H9 (cell line): ENCODE measurements around the gene P4HA3. TPM values are rescaled to one million over a fixed set of nuclear protein-coding genes. Genes with fewer than 3 reads are reported as not detected.

Source experiments
- DNase-seq: peaks from one replicate; pipeline ENCODE4 v3.0.0-alpha.2; 2017
- H2AFZ ChIP-seq: one replicate; pipeline ENCODE4 v1.6.1; 2013; ENCODE audit warnings: mild to moderate bottlenecking, low read length, control low read depth, moderate library complexity
- H2AK5ac ChIP-seq: 2 replicates; pipeline ENCODE4 v1.6.1; 2013; ENCODE audit warnings: low read length, control low read depth, mixed read lengths; ENCODE audit not compliant: insufficient read length
- H2BK120ac ChIP-seq: one replicate; pipeline ENCODE4 v1.6.1; 2013; ENCODE audit warnings: low read depth, mild to moderate bottlenecking, low read length, control low read depth, inconsistent platforms; ENCODE audit not compliant: poor library complexity, severe bottlenecking
- H2BK12ac ChIP-seq: 2 replicates; pipeline ENCODE4 v1.6.1; 2013; ENCODE audit warnings: low read length, control low read depth, mixed read lengths, low read depth; ENCODE audit not compliant: insufficient read length
- H2BK15ac ChIP-seq: 2 replicates; pipeline ENCODE4 v1.6.1; 2013; ENCODE audit warnings: low read depth, low read length, control low read depth
- H2BK20ac ChIP-seq: one replicate; pipeline ENCODE4 v1.6.1; 2013; ENCODE audit warnings: low read depth, mild to moderate bottlenecking, low read length, control low read depth, inconsistent platforms; ENCODE audit not compliant: poor library complexity, severe bottlenecking
- H2BK5ac ChIP-seq: 2 replicates; pipeline ENCODE4 v1.6.1; 2013; ENCODE audit warnings: low read length, control low read depth, mixed read lengths; ENCODE audit not compliant: insufficient read length
- H3K14ac ChIP-seq: 2 replicates; pipeline ENCODE4 v1.6.1; 2013; ENCODE audit warnings: low read length, control low read depth; ENCODE audit not compliant: insufficient read depth
- H3K18ac ChIP-seq: 2 replicates; pipeline ENCODE4 v1.6.1; 2013; ENCODE audit warnings: low read depth, mild to moderate bottlenecking, mixed read lengths, low read length, control low read depth; ENCODE audit not compliant: insufficient read length
- H3K23ac ChIP-seq: 2 replicates; pipeline ENCODE4 v1.6.1; 2013; ENCODE audit warnings: low read length, control low read depth, mixed read lengths, low read depth; ENCODE audit not compliant: insufficient read length
- H3K23me2 ChIP-seq: 2 replicates; pipeline ENCODE4 v1.6.1; 2013; ENCODE audit warnings: low read depth, mild to moderate bottlenecking, mixed read lengths, low read length, control low read depth; ENCODE audit not compliant: insufficient read length, poor library complexity, severe bottlenecking
- H3K27ac ChIP-seq: 2 replicates; pipeline ENCODE4 v1.5.1; 2013; ENCODE audit warnings: low read length, control low read depth, mixed read lengths, low read depth; ENCODE audit not compliant: insufficient read length
- H3K27me3 ChIP-seq: 2 replicates; pipeline ENCODE4 v1.6.1; 2013; ENCODE audit warnings: low read length, control low read depth, inconsistent platforms; ENCODE audit not compliant: insufficient read depth
- H3K4ac ChIP-seq: 2 replicates; pipeline ENCODE4 v1.6.1; 2013; ENCODE audit warnings: low read depth, mild to moderate bottlenecking, control low read depth, inconsistent platforms, low read length, moderate library complexity
- H3K4me1 ChIP-seq: 2 replicates; pipeline ENCODE4 v1.6.1; 2013; ENCODE audit warnings: low read length, control low read depth, inconsistent platforms; ENCODE audit not compliant: insufficient read depth
- H3K4me2 ChIP-seq: 2 replicates; pipeline ENCODE4 v1.6.1; 2013; ENCODE audit warnings: low read length, control low read depth, mixed read lengths; ENCODE audit not compliant: insufficient read length, insufficient read depth
- H3K56ac ChIP-seq: 2 replicates; pipeline ENCODE4 v1.6.1; 2013; ENCODE audit warnings: low read depth, mild to moderate bottlenecking, mixed read lengths, low read length, control low read depth; ENCODE audit not compliant: insufficient read length
- H3K79me1 ChIP-seq: 2 replicates; pipeline ENCODE4 v1.6.1; 2013; ENCODE audit warnings: low read depth, mild to moderate bottlenecking, moderate library complexity, low read length, control low read depth, inconsistent platforms; ENCODE audit not compliant: insufficient read depth, poor library complexity, severe bottlenecking
- H3K79me2 ChIP-seq: 2 replicates; pipeline ENCODE4 v1.6.1; 2013; ENCODE audit warnings: low read length, control low read depth, inconsistent platforms; ENCODE audit not compliant: insufficient read depth
- H3K9ac ChIP-seq: 2 replicates; pipeline ENCODE4 v1.6.1; 2013; ENCODE audit warnings: low read length, control low read depth, mixed read lengths; ENCODE audit not compliant: insufficient read length; ENCODE audit errors: extremely low read depth
- H3K9me3 ChIP-seq: one replicate; pipeline ENCODE4 v1.6.1; 2013; ENCODE audit warnings: low read depth, low read length, inconsistent platforms; ENCODE audit not compliant: control insufficient read depth
- H3T11ph ChIP-seq: one replicate; pipeline ENCODE4 v1.6.1; 2013; ENCODE audit warnings: mild to moderate bottlenecking, low read length, control low read depth, inconsistent platforms
- H4K20me1 ChIP-seq: one replicate; pipeline ENCODE4 v1.6.1; 2013; ENCODE audit not compliant: control insufficient read depth, insufficient read length, insufficient read depth
- H4K5ac ChIP-seq: 2 replicates; pipeline ENCODE4 v1.6.1; 2013; ENCODE audit warnings: low read depth, mild to moderate bottlenecking, mixed read lengths, low read length, control low read depth; ENCODE audit not compliant: insufficient read length
- H4K8ac ChIP-seq: replicated peaks from 2 replicates; pipeline ENCODE4 v1.6.1; 2013; ENCODE audit warnings: low read length, control low read depth, mixed read lengths, low read depth; ENCODE audit not compliant: insufficient read length
- H4K91ac ChIP-seq: 2 replicates; pipeline ENCODE4 v1.6.1; 2013; ENCODE audit warnings: low read depth, mild to moderate bottlenecking, moderate library complexity, mixed read lengths, low read length, control low read depth; ENCODE audit not compliant: insufficient read length
- H3K27ac Mint-ChIP-seq, 3 experiments: 2 replicates in 2 of 3; 3 replicates in 1 of 3; pipeline ENCODE4 v1.8.0; 2020 to 2021; ENCODE audit warnings: mixed read lengths in 3 of 3, mild to moderate bottlenecking in 1 of 3, moderate library complexity in 1 of 3
- H3K27me3 Mint-ChIP-seq: 2 replicates; pipeline ENCODE4 v1.8.0; 2021; ENCODE audit warnings: low read depth, mild to moderate bottlenecking, moderate library complexity, mixed read lengths
- H3K36me3 Mint-ChIP-seq, 3 experiments: 2 replicates in 2 of 3; 3 replicates in 1 of 3; pipeline ENCODE4 v1.8.0; 2020 to 2021; ENCODE audit warnings: low read depth in 3 of 3, mixed read lengths in 3 of 3; ENCODE audit not compliant: insufficient read depth in 1 of 3
- H3K4me1 Mint-ChIP-seq, 2 experiments: 2 replicates each; pipeline ENCODE4 v1.8.0; 2020; ENCODE audit warnings: mixed read lengths in 2 of 2
- H3K4me3 Mint-ChIP-seq, 2 experiments: 2 replicates in 1 of 2; 3 replicates in 1 of 2; pipeline ENCODE4 v1.8.0; 2020 to 2021; ENCODE audit warnings: mild to moderate bottlenecking in 2 of 2, mixed read lengths in 2 of 2, moderate library complexity in 1 of 2
- H3K9me3 Mint-ChIP-seq, 2 experiments: 2 replicates in 1 of 2; 3 replicates in 1 of 2; pipeline ENCODE4 v1.8.0; 2020; ENCODE audit warnings: mild to moderate bottlenecking in 2 of 2, mixed read lengths in 2 of 2, moderate library complexity in 1 of 2
- WGBS: extraction: QIAGEN DNeasy Blood & Tissue Kit; methylation state at CpG from one replicate; pipeline ENCODE4 v1.1.7; 2013; ENCODE audit warnings: missing lambda C conversion rate, low lambda C conversion rate, mixed read lengths; ENCODE audit not compliant: insufficient read length; ENCODE audit errors: extremely low coverage; 5-methylcytosine and 5-hydroxymethylcytosine counted together
- total RNA-seq: library from RNA; stranded (reverse); gene quantifications from 2 replicates; pipeline ENCODE4 v1.2.1, GENCODE V29; 2021
- TF ChIP-seq, protein P1 (sequence below): fragments of 200-600 bp; sonication (generic); conservative IDR thresholded peaks from 3 replicates; pipeline ENCODE4 v1.8.0; 2021; ENCODE audit warnings: antibody characterized with exemption, mild to moderate bottlenecking

Gene P4HA3
- total RNA-seq, 1 experiment from 2014 or later: not detected

DNA sequence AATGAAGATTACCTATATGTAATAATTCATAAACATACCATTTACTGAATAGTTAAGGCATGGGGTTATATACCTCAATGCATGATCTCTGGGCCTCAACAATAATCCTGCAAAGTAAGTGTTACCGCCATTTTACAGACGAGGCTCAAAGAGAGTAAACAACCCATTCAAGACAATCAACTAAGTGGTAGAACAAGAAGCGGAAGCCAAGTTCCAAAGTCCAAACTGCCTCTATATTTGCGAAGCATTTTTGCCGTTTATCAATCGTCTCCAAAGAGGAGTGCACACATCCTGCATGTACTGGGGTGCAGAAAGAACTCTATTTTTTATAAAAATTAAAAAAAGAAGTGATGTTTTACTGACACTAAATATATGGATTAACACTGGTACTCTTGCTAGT lies 27.5 kb upstream of the P4HA3 start:
- H3K23me2 ChIP-seq: no peaks in the 10 kb centered on the region
- H3K9me3 Mint-ChIP-seq: no peaks in the 10 kb centered on the region
- H2AK5ac ChIP-seq: no peak overlapping the region
- H4K8ac ChIP-seq: no peak overlapping the region
- no peak overlapping the region for H2BK15ac ChIP-seq
- no peak overlapping the region for H2BK5ac ChIP-seq
- H3K4ac ChIP-seq: no peak overlapping the region
- H3K27me3 ChIP-seq: no peaks in the 10 kb centered on the region
- H3K18ac ChIP-seq: no peak overlapping the region
- no peak for DNase-seq
- H3K36me3 Mint-ChIP-seq: peaks cover 5 to 27% (median 16%) of the 10 kb centered on the region in 3 experiments; a peak in 5 of 7 replicates
- H3K79me2 ChIP-seq: no peaks in the 10 kb centered on the region
- H4K20me1 ChIP-seq: no peaks in the 10 kb centered on the region
- H4K91ac ChIP-seq: no peak overlapping the region
- H3K9me3 ChIP-seq: no peaks in the 10 kb centered on the region
- H2AFZ ChIP-seq: no peak overlapping the region
- no peak overlapping the region for H3K56ac ChIP-seq
- H3K4me1 Mint-ChIP-seq: no peaks in the 10 kb centered on the region
- H2BK120ac ChIP-seq: no peak overlapping the region
- no peak overlapping the region for H2BK20ac ChIP-seq
- no CpG with 5 or more reads among the region's 6 CpGs for WGBS
- H4K5ac ChIP-seq: no peak overlapping the region
- no peak overlapping the region for H3T11ph ChIP-seq
- no peak overlapping the region for H3K9ac ChIP-seq
- no peak overlapping the region for H3K14ac ChIP-seq
- H3K79me1 ChIP-seq: no peaks in the 10 kb centered on the region
- TF ChIP-seq, protein P1, sequence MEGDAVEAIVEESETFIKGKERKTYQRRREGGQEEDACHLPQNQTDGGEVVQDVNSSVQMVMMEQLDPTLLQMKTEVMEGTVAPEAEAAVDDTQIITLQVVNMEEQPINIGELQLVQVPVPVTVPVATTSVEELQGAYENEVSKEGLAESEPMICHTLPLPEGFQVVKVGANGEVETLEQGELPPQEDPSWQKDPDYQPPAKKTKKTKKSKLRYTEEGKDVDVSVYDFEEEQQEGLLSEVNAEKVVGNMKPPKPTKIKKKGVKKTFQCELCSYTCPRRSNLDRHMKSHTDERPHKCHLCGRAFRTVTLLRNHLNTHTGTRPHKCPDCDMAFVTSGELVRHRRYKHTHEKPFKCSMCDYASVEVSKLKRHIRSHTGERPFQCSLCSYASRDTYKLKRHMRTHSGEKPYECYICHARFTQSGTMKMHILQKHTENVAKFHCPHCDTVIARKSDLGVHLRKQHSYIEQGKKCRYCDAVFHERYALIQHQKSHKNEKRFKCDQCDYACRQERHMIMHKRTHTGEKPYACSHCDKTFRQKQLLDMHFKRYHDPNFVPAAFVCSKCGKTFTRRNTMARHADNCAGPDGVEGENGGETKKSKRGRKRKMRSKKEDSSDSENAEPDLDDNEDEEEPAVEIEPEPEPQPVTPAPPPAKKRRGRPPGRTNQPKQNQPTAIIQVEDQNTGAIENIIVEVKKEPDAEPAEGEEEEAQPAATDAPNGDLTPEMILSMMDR: no peak
- H3K4me3 Mint-ChIP-seq: no peak overlapping the region
- no peak overlapping the region for H3K4me2 ChIP-seq
- H3K27ac ChIP-seq: no peak overlapping the region
- H2BK12ac ChIP-seq: no peak overlapping the region
- H3K27me3 Mint-ChIP-seq: no peaks in the 10 kb centered on the region
- H3K23ac ChIP-seq: no peak overlapping the region
- no peak overlapping the region for H3K27ac Mint-ChIP-seq
- H3K4me1 ChIP-seq: no peaks in the 10 kb centered on the region
